Frontal cortex (tissue), 4 donors: ENCODE data around the gene RGL3. TPM values are rescaled to one million over a fixed set of nuclear protein-coding genes. Genes with fewer than 3 reads are reported as not detected.
A peak's percentile ranks its signal among the peaks of the same experiment; 100 is the strongest.
"Not testable (repeated sequence)": the region's sequence is repeated elsewhere in the genome, so short reads cannot be mapped to it uniquely, and the experiment has no call there.

Experiments used
- DNase-seq, 2 donors: peaks; one replicate each; pipeline ENCODE4 v3.0.0; 2012; ENCODE audit warnings: low spot score in 2 of 2
- FAIRE-seq: peaks from 2 replicates; lab custom pipeline; 2012; peaks lifted over from hg19 to GRCh38; lab: Jason Lieb, UNC
- total RNA-seq: library from RNA; depleted of rRNA; stranded (reverse); fragments of >200 nt; gene quantifications from one replicate; pipeline ENCODE4 v1.2.3, GENCODE V29; 2014
- donor health status: control.
- donor health status: control.
- donor health status: control.

The RGL3 gene
- total RNA-seq, 1 donor from 2014 or later, result 0.41 TPM

DNA sequence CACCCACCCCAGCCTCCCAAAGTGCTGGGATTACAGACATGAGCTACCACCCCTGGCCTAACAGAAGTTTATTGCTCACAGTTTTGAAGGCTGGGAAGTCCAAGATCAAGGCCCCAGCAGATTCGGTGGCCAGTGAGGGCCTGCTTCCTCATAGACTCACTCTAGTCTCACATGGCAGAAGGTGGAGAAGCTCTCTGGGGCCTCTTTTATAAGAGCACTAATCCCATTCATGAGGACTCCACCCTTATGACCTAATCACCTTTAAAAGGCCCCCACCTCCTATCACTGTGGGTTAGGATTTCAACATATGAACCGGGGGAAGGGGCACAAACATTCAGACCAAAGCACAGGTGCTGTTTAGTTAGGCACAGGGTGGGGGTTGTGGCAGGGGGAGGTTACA, 51.6 kb downstream of the RGL3 start:
- no peak for FAIRE-seq
- DNase-seq, result no peak

DNA sequence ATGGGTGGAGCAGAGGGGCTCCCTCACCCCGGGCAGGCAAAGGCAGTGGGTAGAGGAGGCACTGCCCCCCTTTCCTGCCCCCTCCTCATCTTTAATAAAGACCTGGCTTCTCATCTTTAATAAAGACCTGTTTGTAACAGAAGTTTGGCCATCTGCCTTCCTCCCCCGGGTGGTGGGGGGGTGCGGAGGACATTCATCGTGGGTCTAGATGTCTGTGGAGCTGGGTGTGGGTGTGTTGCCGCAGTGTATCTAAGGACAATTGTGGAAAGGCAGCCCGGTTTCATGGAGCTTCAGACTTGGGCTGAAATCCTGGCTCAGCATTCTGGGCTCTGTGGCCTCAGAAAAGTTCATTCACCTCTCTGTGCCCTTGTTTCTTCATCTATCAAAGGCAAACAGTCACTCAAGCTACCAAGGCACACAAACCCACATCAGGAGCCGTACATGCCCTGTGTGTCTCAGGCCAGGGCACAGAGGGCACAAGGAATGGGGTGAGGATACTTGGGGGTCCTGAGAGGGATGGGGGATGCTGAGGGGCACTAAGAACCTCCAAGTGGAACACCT, 53.5 kb downstream of the RGL3 start:
- no peak for DNase-seq
- no peak for FAIRE-seq

DNA sequence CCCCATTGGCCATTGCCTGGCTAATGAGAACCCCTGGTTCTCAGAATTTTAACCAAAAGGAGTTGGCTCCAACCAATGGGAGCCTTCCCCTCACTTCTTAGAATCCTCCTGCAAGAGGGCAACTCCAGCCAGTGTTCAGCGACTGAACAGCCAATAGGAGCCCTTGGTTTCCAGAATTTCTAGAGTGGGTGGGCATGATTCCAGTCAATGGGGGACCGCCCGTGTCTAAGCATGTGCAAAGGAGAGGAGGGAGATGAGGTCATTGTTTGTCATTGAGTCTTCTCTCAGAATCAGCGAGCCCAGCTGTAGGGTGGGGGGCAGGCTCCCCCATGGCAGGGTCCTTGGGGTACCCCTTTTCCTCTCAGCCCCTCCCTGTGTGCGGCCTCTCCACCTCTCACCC, 54.2 kb downstream of the RGL3 start:
- FAIRE-seq (no peak), DNase-seq (no peak)

DNA sequence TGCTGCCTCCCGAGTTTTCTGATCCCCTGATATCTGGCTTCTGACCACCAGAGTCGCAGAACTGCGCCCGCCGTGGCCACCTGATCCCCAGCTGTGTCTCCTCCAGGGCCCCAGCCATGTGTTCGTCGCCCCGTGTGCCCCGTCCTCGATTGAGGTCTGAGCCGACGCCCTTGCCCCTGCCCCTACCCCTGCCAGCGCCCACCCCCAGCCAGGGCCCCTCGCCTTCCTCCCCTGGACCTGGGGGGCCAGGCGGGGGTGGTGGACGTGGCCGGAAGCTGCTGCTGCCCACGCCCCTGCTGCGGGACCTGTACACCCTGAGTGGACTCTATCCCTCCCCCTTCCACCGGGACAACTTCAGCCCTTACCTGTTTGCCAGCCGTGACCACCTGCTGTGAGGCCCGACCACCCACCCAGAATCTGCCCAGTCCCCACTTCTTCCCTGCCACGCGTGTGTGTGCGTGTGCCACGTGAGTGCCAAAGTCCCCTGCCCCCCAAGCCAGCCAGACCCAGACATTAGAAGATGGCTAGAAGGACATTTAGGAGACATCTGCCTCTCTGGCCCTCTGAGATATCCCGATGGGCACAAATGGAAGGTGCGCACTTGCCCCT, 54.7 kb downstream of the RGL3 start:
- DNase-seq, result no peak
- FAIRE-seq, result no peak

DNA sequence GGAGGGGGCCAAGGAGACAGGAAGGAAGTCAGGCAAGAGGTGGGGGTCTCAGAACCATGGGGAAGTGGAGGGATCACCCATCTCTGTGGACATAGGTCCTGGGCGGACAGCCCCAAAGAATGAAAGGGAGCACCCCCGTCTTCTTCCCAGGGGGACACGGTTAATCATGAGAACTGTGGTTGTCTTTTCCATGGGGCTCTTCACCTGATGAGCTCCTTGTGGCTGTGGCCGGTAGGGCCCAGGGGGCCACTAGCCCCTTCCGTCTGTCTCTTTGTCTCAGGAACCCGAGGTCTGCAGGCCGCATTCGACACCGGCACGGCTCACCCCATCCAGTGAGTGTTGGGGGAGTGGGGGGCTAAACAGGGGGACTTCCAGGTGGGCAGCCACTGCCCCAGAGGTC, 55.2 kb downstream of the RGL3 start:
- no peak for FAIRE-seq
- DNase-seq, result no peak

DNA sequence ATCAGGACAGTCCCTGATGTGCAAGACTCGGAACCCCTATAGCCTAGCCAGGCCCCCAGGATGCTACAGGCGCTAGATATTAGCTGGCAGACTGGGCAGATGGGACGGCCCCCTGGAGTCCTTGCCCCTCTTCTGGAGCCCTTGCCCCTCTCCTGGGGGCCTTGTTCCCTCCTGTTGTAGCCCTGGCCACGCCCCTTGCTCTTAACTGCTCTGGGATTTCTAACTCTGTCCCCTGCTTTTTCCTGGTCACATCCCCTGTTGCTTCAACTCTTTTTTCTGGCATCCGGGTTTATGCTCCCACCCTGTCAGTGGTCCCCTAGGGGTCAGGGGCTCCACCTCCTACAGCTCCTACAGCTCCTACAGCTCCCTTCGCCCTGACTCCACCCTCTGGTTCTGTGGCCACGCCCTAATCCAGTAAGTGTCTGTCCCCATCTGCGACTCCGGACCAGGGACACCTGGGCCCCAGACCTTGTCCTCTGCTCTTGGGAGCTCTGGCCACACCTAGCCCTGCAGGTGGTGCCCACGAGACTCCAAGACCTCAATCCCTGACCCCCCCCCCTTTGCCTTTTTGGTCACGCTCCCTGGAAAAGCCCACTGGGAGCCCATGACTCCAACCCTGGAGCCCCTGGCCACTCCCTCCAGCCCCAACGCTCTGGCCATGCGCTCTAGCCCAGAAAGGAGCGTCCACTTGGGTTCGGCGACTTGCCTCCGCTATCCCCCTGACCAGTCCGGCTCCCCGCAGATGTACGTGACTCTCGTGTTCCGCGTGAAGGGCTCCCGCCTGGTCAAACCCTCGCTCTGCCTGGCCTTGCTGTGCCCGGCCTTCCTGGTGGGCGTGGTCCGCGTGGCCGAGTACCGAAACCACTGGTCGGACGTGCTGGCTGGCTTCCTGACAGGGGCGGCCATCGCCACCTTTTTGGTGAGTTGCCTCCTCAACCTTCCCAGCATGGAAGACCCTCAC, 57.1 kb downstream of the RGL3 start:
- DNase-seq (no peak), FAIRE-seq (no peak)

DNA sequence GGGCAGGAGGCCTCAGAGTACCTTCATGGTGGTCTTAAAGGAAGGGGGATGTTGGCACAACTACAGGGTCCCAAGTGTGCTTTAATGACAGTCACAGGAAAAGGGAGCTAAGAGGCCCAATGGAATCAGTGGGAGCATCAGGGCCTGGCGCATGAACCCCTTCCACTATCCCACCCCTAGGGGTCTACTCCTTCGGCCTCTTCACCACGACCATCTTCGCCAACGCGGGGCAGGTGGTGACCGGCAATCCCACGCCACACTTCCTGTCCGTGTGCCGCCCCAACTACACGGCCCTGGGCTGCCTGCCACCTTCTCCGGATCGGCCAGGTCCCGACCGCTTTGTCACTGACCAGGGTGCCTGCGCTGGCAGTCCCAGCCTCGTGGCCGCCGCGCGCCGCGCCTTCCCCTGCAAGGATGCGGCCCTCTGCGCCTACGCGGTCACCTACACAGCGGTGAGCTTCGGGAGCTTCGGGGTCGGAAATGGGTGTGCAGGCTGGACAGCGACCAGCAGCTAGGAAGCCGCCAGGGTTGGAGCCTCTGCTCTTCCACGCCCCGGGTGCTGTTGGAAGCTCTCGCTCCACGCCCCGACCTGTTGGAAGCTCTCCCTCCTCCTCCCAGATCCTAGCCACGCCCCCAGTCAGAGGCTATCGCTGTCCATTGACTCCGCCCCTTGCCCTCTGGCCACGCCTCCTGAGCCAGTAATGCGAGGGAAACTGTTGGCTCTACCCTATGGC, 57.9 kb downstream of the RGL3 start:
- FAIRE-seq (no peak), DNase-seq (no peak)

DNA sequence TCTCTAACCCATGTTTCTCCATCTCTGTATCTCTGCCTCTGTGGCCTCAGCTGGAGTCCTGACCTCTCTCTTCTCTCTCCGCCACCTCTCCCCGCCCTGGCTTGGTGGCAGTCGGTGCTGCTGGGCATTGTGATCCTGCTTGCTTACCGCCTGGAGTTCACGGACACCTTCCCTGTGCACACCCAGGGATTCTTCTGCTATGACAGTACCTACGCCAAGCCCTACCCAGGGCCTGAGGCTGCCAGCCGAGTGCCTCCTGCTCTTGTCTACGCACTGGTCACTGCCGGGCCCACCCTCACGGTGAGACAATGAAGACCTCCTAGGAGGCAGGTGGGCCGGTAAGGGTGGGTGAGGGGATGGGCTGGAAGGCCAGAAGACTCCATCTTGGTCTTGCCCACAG, 59.7 kb downstream of the RGL3 start:
- DNase-seq, result no peak
- no peak for FAIRE-seq

DNA sequence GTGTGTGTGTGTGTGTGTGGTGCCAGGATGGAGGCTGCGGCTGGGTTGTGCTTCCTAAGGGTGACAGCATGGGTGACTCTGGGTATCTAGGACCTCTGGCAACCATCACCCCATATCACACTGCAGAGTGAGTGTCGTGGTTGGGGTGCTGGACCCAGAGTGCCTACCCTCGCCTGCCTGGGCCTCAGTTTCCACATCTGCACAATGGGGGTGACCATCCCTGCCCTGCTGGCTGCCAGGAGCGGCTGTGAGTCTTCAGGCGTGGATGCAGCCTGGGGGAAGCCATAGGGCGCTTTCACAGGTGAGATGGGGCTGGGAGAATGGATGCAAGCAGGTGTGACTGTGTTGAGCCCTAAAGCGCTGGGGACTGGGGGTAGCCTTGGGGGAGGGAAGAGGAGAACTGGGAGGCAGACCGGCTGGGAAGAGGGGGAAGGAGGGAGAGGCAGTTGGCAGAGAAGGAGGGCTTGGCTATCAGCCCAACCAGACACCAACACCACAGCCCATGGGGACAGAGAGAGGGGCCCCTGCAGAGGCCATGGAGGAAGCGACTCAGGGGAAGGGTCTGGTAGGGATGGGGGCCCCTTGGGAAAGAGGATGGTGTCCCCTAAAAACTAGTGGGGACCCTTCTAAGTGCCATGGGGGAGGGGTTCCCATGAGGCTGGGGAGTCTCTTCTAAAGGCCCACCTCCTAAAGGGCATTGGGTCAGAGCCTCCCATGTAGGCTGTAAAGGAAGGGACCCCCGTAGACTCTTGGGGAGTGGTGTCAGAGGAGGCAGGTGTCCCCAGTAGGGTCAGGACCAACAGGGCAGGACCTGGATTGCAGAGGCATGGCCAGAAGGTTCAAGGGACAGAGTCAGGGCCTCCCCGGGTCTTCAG, 62.2 kb downstream of the RGL3 start:
- DNase-seq (no peak), FAIRE-seq (no peak)

DNA sequence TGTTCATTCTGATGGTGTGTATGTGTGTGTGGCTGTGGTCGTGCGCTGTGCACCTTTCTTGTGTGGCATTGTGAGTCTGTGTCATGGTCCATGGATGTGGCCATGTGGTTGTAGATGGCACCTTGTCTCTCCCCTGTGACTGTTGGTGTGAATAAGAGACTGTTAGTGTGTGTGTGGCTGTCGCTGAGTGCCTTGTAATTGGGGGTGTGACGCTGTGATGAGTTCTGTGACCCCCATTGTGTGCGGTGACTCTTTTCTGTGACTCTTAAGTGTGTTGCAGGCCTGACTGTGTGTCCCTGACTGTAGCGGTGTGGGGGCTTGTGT, 63.1 kb downstream of the RGL3 start:
- DNase-seq (no peak), FAIRE-seq (no peak)

DNA sequence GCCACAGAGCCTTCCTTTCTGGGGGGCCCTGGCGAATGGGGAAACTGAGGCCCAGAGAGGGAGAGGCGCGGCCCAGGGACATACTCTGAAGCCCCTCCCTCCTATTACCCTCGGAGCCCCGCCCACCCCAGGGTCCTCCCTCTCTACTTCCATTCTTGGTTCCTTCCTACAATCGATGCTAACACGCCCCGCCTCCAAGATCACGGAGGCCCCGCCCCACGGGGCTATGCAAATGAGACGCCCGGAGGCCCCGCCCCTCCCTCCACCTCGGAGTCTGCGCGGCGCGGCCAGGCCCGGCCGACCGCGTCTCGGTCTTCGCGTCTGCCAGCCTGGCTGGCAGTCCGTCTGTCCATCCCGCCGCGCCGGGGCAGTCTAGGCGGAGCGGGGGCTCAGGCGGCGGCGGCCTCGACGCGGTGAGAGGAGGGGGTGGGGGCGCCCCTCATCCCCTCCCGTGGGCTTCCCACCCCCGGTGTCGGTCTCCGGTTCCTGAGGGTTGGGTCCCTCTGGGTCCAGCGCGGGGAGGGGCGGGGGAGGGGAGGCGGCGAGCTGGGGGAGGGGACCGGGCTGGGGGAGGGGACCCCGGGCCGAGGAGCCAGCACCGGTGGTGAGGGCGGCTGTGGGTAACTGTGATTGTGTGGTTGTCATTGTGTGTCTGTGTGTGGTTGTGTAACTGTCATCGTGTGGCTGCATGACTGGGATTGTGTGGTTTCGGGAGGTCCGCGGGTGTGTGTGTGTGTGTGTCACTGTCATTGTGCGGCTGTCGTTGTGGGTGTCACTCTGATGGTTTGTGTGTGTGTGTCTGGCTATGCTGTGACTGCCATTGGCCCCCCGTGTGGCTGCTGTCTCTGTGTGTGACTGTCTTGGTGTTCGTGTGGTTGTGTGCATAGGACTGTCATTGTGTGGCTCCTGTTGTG, 63.7 kb downstream of the RGL3 start, which contains the start of gene PLPPR2:
Gene PLPPR2, plus strand, starts transcription at position 273 of the 914 bp plus-strand sequence. CDS start 2,242 bp downstream, outside the sequence.
- FAIRE-seq (no peak), DNase-seq (peak; percentile 85 to 97)

DNA sequence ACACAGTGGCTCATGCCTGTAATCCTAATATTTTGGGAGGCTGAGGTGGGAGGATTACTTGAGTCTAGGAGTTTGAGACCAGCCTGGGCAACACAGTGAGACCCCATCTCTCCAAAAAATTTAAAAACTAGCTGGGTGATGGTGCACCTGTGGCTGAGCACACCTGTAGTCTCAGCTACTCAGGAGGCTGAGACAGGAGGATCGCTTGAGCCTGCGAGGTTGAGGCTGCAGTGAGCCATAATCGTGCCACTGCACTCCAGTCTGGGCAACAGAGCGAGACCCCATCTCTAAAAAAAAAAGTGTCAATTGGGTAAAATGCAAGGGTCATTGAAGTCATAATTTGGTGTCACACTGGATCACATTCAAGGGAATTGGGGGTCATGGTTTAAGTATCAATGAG, 65.0 kb downstream of the RGL3 start:
- not testable (repeated sequence) for FAIRE-seq, DNase-seq

DNA sequence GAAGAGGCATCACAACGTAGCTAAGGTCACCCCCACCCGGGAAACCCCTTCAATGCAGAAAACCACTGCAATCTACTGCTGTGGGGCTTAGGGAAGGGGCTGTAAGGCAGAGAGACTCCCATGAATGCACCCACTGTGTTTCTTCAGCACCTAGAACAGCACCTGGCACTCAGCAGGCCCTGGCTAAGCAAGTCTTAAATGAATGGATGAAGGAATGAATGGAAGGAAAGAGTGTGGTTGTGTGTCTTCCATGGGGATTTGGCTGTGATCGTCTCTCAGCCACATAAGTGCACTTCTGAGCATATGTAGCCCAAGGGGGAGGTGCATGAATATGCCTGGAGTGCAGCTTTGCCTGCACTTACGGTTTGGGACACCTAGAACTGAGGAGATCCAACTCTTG, 69.9 kb downstream of the RGL3 start:
- FAIRE-seq, result no peak
- no peak for DNase-seq

DNA sequence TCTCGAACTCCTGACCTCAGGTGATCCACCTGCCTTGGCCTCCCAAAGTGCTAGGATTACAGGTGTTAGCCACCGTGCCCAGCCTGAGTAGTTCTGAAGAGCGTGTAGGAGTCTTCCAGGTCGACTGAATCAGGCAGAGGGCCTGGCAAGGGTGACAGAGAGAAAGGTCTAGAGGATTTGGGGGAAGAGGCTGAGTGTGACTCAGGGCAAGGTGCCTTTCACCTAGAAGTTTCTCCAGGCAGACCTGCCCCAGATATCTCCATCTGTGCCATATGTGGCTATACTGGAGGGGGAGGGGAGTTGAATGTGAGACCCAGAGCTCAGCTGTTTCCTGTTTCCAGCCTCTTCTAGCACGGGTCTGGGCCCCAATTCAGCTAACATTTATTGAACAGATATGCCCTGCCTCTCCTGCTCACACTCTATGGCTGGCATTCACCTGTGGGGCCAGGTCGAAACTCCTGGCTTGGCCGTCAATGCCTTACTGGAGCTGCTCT, 71.5 kb downstream of the RGL3 start:
- no peak for FAIRE-seq

DNA sequence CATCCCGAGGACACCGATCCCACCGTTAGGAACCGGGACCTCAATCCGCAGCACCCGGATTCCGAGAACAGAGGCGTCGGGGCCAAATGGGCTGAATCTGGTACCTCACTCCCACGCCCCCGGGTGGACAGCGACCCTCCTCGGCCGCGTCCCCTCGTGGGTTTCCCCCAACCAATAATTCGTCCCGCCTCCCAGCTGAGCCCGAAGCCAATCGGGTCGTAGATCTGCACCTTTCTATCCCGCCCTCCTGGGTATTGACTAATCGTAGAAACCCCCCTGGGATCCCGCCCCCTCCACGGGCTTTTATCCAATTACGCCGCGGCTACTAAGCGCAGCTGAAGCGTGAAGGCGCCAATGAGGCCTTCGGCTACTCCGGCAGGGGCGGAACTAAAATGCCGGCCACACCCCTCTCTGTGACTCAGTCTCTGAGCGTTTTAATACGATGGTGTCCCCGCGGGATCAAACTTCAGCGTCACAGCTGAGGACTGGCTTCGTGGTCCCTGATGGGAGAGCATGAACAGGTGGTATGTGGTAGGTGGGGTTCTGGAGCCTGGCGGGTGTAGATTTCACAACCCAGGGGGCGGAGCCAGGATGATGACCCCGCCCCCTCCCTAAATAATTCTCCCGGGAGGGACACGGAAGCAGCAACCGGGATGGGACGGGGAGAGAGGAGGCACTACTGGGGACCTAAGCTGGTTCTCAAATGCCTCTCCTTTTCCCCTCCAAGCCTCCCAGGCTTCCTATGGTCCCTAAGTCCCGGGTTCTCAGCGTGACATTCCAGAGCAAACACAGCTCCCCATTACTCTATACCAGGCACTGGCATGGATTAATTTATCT, 72.8 kb downstream of the RGL3 start, which contains the start of the genes CCDC159 and TMEM205:
Gene CCDC159, plus strand, starts transcription at position 416 of the 837 bp plus-strand sequence. Its CDS starts 88 bp downstream, at position 504.
Gene TMEM205, minus strand, starts transcription at position 165 of the 837 bp plus-strand sequence. CDS start 649 bp downstream, outside the sequence.
- DNase-seq (peak; percentile 88 to 93), FAIRE-seq (peak; percentile 96)

More for the DNA sequence above, 71.5 kb downstream of the RGL3 start:
- DNase-seq, result no peak

DNA sequence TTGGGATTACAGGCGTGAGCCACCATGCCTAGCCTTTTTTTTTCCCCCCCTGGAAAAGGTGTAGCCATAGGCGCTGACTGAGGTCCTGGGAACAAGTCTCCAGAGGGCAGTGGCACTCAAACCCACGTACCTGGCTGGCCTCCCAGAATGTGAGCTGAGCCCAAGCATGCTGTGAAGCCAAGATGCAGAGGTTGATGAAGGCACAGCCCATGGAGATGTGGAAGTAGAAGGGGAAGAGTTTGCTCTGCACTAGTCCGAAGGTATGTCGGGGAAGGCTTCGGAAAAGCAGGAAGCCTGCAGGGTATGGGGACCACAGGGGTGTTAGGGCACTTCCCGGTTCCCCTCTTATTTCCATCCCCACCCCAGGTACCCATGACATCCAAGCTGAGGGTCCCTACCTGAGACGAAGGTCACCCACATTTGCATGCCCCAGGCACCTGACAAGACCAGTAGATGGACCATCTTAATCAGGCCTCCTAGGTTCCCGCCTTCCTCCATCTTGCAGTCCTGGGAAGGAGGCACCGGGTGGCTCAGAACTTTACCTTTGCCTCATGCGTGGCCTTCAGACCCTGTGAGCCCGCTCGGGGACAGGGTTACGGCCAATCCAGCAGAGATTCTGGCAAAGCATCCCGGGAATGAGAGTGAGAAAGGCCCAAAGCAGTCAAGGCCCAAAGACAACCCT, 73.9 kb downstream of the RGL3 start:
- FAIRE-seq, result no peak

More for the DNA sequence above, 73.9 kb downstream of the RGL3 start:
- DNase-seq, result no peak
